Activated CD4-positive, CD25-positive, alpha-beta regulatory T cell (primary cell): ENCODE results near the gene AUTS2.

ENCODE experiments used
- DNase-seq, 4 experiments: peaks; one replicate each; lab custom pipeline; 2025; lab: John Stamatoyannopoulos, UW

Gene AUTS2

GRCh38 chr7:69789563-69789962 is 191.3 kb downstream of the AUTS2 start:
- DNase-seq = no peak

GRCh38 chr7:69790977-69791724 is 192.9 kb downstream of the AUTS2 start:
- DNase-seq = no peak

DNA sequence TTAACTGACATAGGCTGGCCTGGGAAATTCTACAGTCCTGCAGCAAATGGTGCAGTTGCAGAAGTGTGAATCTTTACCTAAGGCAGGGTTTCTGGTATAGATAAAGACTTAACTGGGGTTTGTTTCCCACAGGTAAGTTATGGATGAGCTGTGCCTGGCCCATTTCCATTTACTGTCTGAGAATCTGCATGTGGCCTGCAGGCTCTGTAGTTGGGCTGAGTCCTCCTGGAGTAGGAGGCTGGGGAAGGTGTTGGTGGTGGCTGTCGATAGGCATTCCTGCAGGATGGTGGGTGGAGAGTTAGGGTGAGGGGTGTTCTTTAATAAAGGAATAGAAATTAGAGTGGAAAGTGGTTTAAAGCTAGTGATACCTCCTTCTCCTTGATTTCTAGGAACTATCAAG is 193.5 kb downstream of the AUTS2 start:
- DNase-seq = no peak

DNA sequence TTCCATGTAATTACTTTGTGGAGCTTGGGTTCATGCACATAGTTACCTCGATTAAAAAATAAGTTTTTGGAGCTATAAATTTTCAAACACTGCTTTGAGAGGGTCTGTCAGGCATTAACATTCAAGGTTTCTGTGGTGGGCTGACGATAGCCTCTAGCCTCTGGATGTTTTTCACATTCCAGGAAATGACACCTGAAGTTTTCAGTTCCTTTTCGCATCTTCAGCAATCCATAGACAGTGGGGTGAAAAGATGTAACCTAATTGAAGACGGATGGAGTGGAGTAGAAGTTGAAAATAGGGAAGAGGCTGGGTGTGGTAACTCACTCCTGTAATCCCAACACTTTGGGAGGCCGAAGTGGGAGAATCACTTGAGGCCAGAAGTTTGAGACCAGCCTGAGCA is 197.7 kb downstream of the AUTS2 start:
- no peak for DNase-seq

- DNase-seq = no peak
Observed at GRCh38 chr7:69796416-69796815, 198.1 kb downstream of the AUTS2 start.

- DNase-seq = no peak
Observed at GRCh38 chr7:69799048-69799697, 200.9 kb downstream of the AUTS2 start.

- DNase-seq = no peak
Observed at GRCh38 chr7:69799990-69800389, 201.7 kb downstream of the AUTS2 start.

GRCh38 chr7:69800495-69800894 is 202.2 kb downstream of the AUTS2 start:
- no peak for DNase-seq

DNA sequence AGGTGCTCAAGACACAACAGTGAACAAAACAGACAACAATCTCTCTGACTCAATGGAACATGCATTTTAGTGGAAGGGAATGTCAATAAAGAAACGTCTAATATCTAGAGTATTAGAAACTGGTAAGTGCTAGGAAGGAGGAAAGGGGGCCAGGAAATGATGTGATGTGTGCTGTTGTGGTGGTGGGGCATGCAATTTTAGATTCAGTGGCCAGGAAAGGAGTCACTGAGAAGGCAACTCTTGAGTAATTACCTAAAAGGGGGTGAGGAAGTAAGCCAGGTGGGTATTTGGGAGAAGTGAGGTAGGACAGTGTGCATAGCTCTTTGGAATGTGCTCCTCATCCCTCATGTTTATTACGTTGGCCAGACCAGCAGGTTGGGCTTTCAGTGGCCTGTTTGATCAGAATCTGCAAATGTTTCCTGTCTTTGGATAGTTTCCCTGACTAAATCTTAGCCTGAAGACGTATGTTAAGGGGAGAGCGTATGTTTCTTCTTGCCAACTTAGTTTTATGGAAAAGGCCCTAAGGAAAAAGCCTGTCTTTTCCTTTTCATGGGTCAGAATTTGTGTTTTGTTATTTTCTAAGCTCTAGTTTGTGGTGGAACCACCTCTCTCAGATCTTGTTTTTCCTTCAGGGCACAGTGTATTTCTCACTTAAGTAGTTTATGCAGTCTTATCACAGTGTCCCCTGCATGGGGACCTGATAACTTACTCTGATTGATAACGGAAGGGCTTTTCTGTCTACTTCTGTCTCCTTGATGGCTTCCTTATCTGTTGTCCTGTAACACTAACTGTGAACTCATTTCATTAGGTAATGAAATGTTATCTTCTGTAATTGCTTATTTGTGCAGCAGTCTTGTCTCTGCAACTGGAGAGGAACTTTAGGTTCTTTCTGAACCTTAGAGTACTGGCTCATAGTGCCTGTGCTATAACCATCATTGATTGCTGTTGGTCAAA is 203.7 kb downstream of the AUTS2 start:
- no peak for DNase-seq

DNA sequence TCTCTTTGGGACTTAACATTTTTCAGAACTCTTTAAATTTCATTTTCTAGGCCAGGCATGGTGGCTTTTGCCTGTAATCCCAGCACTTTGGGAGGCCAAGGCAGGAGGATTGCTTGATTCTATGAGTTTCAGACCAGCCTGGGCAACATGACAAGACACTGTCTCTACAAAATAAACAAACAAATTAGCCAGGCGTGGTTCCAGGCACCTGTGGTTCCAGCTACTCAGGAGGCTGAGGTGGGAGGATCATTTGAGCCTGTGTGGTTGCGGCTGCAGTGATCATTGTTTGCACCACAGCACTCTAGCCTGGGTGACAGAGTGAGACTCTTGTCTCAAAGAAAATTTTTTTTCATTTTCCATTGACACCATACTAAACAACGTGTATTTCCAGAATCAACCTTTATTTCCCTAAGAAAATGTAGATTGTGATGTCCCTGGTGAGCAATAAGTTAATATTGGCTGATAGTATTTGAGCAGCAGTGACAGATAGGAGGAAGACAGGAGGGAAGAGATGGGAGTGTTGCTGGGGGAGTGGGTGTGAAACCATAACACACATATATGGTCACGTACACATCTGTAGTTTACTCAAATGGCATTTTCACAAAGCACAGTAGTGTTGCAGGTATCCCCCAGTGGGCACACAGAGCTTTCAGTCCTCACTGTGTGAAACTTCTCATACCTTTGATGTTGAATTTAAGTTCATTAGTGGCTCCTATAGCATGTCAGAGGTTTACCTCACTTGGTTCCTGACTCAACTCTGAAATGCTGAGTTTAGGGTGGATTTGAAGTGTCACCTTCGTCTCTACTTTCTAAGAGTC is 205.6 kb downstream of the AUTS2 start:
- no peak for DNase-seq

DNA sequence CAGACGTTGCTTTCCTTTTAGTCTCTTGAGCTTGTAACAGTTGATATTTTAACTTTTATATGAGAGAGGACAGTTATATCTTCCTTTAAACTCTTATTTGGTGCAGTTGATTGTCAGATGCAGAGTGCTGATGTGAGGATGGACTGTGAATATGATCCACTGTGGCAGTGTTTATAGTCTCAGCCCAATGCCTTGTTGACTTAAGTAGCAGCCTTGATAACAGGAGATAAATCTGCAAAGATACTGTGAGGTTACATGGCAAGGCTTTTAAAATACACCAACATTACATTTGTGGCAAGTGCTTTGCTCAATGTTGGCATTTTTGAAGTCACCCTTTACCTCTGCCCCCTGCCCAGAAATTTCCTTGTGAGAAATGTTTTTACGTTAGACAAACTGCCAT is 206.7 kb downstream of the AUTS2 start:
- no peak for DNase-seq

DNA sequence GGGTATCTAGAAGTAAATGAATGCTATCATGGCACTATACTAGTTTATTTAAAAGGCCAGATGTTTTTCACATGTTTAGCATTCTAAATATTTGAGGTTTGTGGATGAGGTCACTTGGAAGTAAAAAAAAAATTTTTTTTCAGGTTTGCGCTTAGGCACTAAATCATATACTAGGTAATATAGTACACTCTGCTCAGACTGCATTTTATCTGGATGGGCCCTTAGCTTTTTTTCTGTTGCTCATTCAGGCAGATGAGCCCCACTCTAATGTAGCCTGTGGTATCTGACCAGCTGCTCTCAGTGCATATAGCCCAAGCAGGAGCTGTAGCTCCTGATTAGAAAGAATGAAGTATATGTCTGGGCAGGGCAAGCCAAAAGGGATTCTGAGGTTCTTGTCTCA is 210.1 kb downstream of the AUTS2 start:
- DNase-seq = no peak

DNA sequence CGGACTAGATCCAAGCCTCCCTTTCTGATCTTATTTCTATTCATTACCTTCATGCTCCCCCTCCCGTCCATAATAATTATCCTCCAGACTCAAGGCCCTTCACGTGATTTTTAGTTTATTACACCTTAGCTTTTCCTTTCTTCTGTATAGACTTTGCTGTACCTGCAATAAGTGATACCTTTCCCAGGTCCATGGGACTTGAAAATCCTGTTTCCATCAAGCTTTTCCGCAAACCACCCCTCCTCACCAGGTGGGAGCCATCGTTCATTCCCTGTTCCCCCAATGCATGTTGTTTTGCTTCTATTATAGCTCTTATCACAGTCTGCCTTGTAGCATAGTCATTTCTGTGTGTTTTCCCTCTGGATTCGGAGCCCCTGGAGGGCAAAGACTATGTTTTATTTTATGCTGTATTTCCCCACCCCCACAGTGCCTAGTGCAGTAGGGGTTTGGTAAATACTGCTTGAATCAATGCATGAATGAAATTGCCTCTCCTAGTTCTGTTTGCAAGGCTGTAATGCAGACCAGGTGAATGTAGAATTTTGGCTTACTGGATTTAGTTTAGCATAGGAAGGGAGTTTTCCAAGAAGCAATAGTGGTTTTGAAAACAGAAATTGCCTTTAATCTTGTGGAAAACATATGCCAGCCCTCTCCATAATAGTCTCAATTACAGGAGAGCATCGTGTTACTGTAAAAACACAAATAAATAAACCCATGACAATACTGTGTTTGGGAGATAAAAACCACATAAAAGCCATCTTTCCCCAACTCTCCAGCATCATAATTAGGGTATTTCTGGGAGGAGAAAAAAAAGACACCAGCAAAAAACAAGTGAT is 213.4 kb downstream of the AUTS2 start:
- DNase-seq = no peak

GRCh38 chr7:69812756-69813155 is 214.5 kb downstream of the AUTS2 start:
- DNase-seq = no peak

DNA sequence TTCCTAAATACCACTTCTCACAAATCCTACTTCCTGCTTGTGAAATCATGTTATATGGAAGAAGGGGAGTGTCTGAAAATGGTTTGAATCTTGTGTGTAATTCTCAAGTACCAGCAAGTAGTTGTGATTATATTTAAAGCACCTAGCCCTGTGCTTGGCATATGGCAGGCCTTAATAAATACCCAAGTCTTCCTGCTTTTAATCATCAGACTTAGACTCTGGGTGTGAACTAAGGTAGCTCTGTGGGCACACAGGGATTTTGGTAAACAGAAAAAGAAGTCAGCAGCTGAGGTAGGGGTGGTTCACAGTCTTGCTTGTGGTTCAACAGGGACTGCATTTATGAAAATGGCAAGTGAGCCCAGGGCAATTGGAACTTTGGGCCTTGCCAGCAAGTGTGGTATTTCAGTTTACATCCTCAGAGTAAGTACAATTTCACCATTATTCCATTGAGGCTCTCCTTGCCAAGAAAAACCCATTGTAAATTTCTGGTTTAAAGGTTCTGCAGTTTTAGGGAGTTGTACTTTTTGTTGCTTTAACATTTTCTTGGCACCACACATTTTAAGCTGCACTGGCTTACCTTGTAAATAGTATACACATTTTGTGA is 215.5 kb downstream of the AUTS2 start:
- no peak for DNase-seq

DNA sequence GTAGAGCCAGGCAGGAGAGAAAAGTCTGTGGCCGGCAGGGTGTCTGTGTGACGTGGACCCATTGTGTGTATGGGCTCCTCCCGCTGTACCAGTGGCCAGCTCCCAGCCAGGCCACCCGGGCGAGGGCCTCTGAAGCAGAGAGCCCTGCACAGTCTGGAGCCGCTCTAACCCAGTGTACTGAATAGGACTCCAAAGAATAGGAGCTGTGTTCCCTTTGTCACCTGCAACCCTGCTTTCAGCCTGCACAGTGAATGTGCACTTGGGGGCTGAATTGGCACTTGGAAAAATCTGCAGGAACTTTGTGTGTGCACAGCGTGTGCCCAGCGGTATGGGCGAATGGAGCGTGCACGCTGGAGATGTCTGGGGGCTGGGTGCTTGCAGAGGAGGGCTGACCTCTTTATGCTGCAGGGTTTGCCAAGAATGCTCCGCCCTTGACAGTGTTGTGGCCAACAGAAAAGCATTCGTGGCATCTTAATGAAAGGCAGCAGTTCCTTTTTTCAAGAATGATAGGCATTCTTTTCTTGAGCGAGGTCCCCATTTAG is 216.2 kb downstream of the AUTS2 start:
- no peak for DNase-seq

DNA sequence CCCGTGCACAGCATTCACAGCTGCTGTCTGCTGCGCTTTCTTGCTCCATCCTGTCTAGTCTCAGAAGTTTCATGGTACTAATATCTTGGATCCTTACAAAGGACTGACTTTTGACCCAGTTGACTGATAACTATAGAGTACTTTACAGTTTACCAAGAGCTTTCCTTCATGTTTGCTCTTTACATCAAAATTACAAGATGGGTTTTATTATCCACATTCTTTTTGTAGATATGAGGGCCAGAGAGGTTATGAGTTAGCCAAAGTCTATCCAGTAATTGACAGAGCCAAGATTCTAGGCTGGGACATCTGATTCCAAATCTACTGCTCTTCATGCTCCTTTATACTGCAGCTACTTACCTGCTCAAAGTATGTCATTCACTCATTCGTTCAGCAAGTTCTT is 218.2 kb downstream of the AUTS2 start:
- DNase-seq = no peak

GRCh38 chr7:69817121-69817520 is 218.8 kb downstream of the AUTS2 start:
- DNase-seq = no peak

DNA sequence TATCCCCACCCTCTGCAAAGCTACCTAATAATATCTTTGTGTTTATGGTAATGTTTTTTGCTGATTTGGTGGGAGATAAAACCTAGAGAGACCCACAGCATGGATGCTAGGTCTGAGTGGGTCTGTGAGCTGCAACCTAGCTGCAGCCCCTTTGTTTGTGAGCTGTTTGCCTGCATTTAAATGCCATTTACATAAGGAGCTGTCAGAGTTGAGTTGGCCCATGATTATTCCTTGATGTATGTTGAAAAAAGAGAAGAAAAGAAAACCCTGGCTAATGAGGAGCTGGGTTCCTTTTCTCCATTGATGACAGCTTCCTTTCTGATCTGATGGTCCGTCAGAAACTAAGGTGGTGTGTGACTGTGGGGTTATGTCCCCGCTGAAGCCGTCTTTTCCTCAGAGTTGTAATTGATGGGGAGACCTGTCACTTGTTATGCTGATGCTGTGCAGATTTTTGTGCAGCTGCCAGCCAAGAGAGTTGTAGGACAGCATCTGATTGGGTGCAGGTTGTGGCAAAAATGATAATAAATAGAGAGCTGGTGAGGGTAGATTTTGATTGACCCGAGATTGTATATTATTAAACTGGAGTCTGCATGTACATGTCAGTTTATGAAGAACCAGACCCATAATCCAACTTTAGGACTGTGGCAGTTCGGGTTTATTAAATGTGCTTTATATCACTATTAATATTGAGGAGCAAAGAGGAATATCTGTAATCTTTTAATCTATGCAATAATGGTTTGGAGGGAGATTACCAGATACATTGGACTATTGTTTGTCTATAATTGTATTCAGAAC is 219.8 kb downstream of the AUTS2 start:
- DNase-seq = no peak
